AG08396 (cell line): ENCODE data around the gene ARSK.

Experiments
- DNase-seq: peaks from one replicate; pipeline ENCODE4 v3.0.0; 2012; ENCODE audit warnings: low spot score, mixed read lengths

Gene ARSK

DNA sequence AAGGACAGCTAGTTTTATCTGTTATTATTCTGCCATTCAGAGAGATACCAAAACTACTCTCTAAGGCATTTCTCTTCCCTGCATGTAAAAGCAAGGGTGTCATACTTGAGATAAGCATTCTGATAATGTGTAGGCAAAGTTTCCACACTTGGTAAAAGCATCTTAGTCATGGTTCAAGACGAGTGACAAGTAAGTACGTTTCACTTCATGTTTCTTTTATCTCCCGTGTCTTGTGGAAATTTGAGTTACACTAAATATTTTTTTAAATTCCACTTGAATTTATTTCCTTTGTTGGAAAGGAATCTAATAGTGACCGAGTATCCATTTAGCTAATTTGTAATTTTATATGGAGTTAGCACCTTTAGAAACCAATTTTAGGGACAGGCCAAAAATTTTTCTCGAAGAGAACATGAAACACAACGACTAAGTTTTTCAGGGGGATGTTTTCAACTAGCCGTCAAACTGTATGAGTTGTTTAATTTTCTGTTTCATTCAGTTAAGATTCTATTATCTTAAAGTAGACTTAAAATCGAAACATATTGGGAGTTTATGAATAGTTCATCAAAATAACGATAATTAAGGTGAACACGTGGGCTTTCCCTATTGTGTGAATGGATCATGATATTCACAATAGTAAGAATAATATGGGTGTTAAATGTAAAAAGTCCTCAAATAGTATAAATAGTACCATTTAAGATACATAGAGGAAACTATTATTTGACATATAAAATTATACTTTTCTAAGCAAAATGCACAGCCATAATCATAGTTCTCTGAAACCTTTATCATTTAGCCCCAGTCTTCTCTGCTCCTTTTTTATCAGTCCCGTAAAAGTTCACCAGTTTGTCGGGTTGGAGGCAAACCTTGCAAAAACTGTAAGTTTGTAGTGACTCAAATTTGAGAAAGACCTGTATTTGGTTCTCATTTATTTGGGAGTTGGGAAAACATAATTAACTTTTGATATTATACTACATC is 93.3 kb downstream of the ARSK start:
- DNase-seq, result no peak

DNA sequence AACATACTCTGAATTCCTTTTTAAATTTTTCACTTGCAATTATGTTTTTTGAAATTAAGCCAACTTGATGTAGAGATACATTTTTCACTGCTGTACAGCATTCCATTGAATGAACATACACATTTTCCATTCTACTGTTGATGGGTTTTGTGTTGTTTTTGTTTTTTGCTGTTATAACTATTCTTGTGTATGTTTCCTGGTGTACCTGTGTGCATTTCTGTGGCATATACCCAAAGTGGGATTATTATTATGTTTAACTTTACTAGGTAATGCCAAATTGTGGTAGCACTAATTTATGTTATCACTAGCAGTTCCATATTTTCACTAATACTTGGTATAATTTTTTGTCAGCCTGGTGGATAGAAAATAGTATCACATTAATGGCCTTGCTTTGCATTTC is 94.4 kb downstream of the ARSK start:
- no peak for DNase-seq

DNA sequence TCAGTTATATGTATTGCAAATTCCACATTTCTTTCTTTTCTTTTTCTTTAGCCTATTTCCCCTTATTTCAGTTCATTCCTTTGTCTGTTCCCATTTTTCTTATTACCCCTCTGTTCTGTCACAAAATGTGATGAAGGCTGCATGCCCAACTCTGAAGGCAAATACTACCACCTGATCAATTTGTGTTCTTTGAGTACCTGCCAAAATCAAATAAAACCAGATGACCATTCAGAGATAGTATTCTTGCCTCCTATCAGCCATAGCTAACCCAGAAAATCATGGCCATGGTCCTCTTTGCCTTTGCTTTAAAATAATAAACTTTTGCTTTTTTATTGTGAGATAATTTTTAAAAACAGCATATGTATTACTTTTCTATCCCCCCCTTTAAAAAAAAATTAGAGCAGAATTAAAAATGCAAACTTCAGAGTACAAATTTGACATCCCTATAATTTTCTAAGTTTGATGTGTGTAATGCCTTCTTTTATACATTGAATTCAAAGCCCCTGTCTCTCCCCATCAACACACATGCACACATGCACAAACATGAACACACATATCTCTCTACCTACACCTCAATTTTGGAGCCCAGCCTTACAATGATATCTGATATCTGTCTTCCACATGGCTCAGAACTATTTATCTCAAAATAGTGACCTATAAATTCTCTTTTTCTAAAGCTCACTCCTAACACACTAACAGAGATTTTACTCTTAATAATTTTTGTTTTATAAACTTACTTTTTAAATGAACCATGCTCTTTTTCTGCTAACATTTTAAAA is 95.1 kb downstream of the ARSK start:
- no peak for DNase-seq

DNA sequence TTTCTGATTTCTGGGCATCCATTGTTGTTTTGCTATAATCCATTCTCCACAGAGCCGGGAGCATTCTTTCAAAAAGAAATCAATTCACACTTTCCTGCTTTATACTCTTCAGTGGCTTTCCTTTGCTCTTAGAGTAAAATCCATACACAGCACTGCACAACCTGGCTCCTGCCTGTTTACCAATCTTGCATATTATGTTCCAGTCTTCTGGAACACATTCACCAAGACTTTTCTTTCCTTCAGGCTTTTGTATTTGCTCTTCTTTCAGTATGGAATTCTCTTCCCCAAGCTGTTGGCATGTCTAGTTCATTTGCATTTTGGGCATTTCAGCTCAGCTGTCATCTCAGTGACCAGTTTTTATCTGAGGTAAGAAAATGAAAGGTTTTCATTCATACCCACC is 97.9 kb downstream of the ARSK start:
- DNase-seq, result no peak

DNA sequence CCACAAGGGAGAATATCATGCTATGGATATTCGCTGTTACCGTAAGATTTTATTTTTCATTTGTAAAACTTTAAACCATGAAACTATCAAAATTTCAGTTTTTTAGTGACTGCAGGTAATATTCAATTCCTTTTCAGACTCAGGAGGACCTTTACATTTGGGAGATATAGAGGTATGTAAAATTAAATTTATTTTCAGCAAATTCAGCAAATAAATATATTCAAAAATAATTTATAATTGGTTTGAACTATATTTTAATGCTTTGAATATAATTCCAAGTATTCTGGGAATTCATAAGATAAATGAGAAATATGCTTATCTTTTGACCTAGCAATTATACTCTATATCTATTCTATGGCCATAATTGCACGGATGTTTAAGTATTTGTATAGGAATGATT is 99.3 kb downstream of the ARSK start:
- DNase-seq, result no peak
